Left kidney (tissue), 2 donors: Measurements from ENCODE around the gene CDH4. TPM values are rescaled to one million over a fixed set of nuclear protein-coding genes. Genes with fewer than 3 reads are reported as not detected.

Experiments
- DNase-seq: peaks from one replicate; pipeline ENCODE4 v3.0.0-alpha.2; 2013
- polyA plus RNA-seq: library from polyadenylated mRNA; unstranded; fragments of 120-200 nt; gene quantifications from one replicate; pipeline ENCODE4 v1.2.1, GENCODE V29; 2013; ENCODE audit not compliant: insufficient read length

CDH4 gene
- polyA plus RNA-seq, 1 donor = 7.3 TPM

GRCh38 chr20:61537239-61538182, 285.4 kb downstream of the CDH4 start:
- DNase-seq = no peak

DNA sequence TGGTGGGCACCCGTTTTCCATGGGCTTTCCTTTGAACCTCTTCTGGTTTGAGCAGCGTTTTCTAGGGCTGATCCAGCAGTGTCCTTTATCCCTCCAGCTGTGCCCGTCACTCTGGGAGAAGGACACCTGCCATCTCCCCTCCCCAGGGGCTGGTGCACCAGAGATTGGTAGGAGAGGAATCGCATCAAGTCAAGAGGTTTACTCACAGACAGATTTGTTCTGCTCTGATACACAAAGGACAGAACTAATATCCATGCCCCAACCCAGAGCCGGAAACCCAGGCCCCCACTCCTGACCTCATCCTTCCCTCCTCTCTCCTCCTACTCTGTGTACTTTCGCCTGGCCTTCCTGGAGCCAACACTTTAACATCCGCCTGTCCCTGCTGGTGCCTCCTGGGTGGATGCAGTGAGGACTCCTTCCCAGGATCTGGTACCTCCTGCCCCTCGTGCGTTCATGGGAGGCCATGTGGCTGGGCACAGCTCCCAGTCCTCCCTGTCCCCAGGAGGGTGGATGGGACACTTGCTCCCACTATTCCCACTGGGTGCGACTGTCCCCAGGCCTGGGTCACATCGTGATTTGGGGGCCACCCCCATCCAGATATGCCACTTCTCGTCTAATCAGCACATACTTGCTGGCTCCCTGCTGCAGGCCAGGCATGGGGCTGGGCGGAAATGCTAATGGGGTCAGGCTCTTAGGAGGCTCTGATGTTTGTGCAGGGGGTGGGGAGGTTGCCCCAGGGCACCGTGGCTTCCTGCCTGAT, 286.3 kb downstream of the CDH4 start:
- DNase-seq = no peak

- DNase-seq = no peak
Observed at GRCh38 chr20:61538943-61539265, 286.8 kb downstream of the CDH4 start.

- no peak for DNase-seq
Observed at GRCh38 chr20:61539706-61540360, 287.8 kb downstream of the CDH4 start.

GRCh38 chr20:61541537-61541936, 289.5 kb downstream of the CDH4 start:
- no peak for DNase-seq

DNA sequence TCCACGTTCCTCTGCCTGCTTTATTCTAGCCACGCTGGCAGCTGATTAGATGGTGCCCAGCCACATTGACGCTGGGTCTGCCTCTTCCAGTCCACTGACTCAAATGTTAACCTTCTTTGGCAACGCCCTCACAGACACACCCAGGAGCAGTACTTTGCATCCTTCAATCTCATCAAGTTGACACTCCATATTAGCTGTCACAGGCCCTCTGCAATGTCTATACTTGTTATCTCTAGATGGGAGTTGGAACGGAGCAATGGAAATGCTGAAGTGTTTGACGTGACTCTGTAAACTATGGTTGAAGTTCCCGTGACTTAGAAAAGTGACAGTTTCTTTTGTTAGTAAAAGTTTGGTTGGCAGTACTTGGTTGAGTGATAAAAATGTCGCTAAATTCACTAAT, 291.0 kb downstream of the CDH4 start:
- no peak for DNase-seq

DNA sequence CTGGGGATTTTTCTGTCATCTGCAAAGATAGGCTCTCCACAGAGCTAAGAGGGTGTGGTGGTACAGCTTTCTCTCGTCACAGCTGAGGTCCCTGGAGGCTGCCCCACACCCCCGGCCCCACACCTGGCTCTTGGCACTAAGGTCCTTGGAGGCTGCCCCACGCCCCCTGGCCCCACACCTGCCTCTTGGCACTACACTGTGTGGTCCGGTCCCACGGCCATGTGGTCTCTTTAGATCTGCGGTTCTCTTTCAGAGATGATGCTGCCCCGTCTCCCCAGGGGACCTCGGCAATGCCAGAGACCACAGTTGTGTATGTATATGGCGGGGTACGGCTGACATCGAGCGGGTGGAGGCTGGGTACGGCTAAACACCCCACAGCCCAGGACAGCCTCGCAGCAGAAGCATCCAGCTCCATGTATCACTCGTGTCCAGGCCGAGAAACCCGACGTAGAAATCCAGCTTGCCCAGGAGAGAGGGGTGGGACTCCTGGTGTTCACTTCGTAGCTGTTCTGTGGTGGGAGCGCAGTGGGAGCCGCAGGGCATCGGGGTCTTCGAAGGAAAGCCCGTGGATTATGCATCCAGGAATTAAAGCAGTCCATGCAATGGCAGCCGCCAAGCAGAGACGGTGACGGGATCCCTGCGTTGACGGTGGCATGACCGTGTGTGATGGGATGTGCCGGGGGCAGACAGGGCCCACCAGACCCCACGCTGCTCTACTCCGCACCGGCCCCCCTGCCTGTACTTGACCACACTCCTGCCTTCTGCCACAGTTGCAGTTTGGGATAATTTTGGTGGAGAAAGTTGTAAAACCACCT, 292.1 kb downstream of the CDH4 start:
- DNase-seq = no peak

DNA sequence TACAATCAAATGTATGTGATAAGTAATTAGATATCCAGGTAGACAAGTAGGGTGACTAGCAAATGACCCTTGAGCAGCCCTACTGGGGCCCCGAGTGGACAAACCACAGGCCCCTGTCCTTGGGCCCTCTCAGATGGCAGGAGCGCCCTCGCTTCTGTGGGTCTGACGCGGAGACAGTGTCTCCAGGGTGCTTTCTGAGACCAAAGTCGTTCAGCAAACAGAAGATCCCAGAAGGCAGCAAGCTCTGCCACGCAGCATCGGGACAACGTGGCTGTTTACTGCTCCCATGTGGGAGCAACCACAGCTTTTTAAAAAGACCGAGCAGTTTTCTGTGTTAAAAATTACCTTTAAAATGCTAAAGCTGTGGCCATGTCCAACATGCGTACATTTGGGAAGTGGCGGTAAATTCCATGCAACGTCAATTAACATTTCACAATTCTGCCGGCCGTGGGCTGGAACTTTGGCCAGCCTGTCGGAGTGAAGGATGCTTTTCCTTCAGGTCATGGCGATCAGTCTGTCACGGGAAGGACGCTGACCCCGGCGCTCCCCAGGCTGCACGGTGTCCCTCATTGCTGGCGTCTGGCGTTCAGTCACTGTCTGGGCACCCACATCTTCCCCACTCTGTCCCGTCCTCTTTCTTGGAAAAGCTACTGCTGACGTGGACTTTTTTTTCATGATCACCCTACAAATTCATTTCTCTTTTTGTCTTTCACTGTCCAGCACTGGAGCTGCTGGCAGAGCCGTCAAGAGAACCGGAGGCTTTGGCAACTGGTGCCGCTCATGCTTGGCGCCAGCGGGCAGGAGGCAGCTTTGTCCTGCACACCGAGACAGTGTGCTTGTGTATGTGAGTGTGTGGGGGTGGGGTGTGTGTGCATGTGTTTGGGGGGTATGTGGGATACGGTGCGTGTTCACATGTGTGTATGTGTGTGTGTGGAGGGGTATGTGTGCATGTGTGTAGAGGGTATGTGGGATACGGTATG, 293.1 kb downstream of the CDH4 start:
- no peak for DNase-seq

DNA sequence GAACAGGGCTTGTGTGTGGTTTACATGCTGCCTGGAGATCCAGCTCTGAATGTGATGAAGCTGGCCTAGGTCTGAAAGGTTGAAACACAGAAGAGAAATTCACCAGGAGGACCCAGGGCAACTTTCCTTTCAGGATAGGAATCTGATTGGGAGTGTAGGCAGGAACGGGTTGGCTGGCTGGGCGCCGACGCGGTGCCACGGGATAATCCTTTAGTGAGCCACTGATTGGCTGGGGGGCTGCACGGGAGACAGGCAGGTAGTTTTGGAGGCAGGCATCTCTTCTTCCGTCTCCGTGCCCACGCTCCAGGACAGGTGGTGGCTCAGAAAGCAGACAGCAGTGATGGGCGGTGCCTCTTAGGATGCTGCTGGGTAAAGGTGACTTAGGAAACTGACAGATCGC, 294.6 kb downstream of the CDH4 start:
- DNase-seq = no peak

GRCh38 chr20:61548069-61548468, 296.0 kb downstream of the CDH4 start:
- DNase-seq = no peak

DNA sequence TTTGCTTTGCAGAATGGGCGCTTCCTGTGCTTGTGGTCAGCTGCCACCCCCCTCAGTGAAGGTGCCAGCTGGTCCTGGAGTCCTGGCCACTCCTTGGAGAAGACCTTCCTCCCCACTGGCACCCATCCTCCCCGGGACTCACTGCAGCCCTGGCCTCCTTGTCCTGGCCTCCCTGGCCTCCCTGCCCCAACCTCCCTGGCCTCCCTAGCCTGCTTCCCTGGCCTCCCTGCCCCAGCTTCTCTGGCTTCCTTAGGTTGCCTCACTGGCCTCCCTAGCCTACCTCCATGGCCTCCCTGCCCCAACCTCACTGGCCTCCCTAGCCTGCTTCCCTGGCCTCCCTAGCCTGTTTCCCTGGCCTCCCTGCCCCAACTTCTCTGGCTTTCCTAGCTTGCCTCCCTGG, 297.8 kb downstream of the CDH4 start:
- DNase-seq = no peak

GRCh38 chr20:61551401-61551800, 299.3 kb downstream of the CDH4 start:
- no peak for DNase-seq

DNA sequence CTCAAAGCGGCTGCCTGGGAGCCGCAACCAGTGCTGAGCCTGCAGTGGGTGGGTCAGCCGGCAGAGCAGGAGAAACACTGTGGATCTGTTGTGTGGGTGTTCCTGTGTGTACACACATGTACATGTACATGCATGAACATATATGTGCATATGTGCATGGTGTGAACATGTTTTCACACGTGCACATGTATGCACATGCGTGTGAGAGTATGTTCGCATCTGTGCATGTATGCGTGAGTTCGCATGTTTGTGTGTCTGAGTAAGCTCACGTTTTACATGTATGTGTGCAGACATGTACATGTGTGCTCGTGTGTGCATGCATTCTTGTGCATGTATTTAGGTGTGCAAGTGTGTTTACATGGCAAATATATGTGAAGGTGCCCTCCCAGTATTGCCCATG, 302.6 kb downstream of the CDH4 start:
- DNase-seq = no peak

GRCh38 chr20:61555566-61555965, 303.5 kb downstream of the CDH4 start:
- no peak for DNase-seq

- no peak for DNase-seq
Observed at GRCh38 chr20:61556111-61556510, 304.1 kb downstream of the CDH4 start.

DNA sequence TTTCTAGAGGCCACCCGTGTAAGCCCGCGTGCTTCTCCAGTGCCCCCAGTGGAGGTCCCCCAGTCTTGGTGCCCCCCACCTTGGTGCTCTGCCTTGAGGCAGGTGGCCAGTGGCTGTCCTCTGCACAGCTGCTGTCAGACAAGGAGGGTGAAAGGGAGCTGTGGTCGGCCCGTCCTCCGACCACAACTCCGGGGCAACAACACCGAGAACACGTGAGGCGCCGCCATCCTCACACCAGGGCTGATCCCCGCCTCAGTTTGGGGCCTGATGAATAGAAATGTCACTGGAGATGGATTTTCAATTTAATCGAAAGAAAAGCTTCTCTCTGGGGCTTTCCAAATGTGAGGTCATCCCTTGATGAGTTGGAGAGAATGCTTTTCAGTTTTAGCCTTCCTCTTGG, 304.6 kb downstream of the CDH4 start:
- DNase-seq = no peak

DNA sequence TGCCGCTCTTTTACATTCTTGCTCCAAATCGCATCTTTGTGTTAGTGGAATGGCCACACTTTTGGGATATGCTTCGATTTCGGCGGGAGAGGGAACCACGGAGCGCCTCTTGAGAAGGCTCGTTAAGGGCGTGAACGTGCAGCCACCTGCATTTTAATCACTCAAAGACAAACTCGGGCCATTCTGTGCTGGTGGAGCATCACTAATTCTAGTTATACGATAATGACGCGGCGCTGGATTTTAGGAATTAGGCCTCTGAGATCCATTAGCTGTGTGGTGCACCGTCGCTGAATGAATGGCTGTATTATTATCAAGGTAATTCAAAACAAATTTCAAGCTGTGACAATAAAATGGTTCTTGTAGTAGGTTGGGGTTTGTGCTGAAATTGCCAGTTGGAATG, 305.6 kb downstream of the CDH4 start:
- DNase-seq = no peak

DNA sequence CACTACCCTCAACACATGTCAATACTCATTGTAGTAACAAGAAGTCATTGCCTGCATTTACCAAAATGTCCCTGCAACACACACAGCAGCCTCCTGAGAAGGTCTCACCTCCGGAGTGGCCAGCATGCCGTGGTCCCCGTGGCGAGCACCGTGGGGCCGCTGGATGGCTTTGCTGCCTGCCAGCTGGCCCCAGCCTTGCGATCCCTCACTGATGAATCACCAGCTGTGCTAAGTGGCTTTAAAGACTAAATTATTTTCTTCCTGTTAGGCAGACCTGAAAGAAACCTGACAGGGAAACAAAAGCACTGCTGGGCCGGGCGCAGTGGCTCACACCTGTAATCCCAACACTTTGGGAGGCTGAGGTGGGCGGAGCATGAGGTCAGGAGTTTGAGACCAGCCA, 306.7 kb downstream of the CDH4 start:
- no peak for DNase-seq

GRCh38 chr20:61559706-61560315, 307.8 kb downstream of the CDH4 start:
- no peak for DNase-seq

DNA sequence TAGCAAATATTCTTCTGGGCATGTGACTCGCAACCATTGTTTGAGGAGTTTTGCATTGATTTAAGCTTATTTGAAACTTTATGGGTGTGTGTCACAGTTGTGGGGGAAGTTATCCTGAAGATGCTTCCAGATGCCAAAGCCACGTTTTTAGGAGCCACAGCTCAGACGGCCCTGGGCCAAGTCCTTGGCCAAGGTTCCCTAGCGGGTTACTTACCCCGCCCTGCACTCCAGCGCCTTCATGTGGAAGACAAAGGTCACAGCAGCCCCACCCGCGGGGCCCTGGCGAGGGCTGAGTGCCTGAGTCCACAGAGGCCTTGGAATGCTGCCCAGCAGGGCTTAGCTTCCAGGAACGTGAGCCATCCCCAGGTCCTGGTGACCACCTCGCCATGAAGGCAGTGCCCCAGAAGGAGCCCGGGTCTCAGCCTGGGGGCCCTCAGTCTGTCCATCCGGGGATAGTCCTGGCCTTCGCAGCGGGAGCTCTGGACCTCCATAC, 308.3 kb downstream of the CDH4 start:
- DNase-seq = no peak
